GM19099 (cell line): ENCODE measurements around the gene KRT16.

Experiments used
- POLR2A ChIP-seq: IDR thresholded peaks from 3 replicates; pipeline ENCODE4 v1.6.1; 2011; ENCODE audit warnings: low read depth; ENCODE audit not compliant: insufficient read length; ENCODE audit errors: extremely low read depth

The KRT16 gene

DNA sequence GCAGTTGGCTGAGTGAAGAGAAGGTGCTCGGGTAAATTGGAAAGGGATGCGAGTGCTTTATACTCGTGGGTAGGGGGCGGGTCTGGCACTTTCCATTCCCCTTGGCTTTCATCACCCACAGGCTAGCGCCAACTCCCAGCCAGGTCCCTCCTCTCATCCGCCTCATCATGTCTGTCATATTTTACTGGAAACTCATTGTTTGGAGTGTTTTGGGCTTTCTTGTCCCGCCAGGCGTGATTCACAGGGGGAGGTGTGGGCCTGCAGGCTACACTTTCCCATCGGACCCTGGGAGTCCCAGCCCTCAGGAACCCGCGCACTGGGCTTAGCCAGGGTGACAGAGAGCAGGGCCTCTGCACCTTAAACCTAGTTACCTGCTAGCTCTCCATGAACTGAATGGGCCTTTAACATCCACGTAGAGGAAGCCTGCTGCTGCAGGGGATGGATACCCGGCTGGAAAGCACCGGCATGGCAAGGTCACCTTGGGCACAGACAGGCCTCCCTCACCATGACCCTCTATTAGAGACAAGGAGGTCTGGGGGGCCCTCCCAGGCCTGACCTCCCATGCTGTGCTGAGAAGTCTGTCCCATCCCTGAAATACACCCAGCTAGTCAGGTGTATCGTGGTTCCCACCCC lies 25.6 kb downstream of the KRT16 start, which contains the start of gene KRT14:
Gene KRT14, minus strand, starts transcription at position 33 of the 633 bp plus-strand sequence. CDS start 61 bp downstream, outside the sequence.
- no peak for TF ChIP-seq POLR2A

- no peak for TF ChIP-seq POLR2A
These were observed 27.1 kb downstream of the KRT16 start for GRCh38 chr17:41585301-41586056.

- no peak for TF ChIP-seq POLR2A
These were observed 29.1 kb downstream of the KRT16 start for GRCh38 chr17:41583137-41584127.

DNA sequence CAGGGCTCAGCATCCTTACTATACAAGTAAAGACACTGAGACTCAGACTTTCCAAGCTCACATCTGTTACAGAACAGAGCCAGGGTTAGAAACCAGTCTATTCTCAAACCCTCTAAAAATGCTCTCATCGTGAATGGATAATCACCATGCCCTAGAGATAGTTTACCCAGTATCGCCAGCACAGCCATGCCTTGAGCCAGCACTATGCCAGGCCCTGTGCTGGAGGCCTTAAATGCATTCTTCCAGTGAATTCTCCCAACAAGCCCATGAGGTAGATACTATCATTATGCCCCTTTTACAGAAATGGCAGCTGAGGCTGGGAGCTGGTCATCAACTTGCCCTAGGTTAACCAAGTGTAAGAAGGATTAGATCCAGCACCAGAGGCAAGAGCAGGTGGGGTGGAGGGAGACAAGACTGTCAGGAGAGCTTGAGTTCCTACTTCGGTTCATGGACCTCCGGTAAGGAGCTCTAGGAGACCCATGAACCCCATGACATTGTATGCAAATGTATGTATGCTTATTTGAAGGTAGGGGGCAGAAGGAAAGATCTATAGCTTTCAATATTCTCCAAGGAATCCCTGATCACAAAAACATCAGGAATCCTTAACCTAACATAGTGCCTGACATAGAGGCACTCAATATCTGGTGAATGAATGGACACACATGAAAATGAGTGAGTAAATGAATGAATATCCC lies 31.1 kb downstream of the KRT16 start:
- TF ChIP-seq POLR2A = no peak

DNA sequence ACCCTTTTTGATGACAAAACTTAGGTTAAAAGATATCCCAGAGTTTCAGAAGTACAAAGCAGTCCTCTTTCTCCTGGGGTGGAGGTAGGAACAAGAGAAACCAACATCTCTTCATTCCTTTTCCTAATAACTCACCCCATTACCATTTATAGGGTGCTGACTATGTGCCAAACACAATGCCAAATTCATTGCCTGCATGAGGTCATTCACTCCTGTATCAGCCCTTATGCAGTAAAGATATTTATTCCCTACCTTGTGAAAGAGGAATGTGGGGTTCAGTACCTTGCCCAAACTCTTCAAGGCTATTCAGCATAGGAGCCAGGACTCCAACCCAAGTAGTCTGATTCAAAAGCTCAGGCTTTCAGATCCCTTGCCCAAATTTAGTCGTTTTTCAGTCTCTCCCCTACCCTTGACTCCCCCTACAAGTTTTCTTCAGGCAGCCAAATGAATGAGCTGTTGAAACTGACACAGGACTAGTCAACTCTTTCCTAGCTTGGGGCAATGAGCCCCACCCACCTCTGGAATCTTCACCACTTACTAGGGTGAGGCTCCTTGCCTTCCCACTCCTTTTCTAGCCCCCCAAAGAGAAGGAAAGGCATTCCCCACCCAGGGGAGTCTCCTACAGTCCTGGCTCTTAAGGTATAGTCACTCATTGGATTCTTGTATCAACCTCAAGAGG lies 31.7 kb downstream of the KRT16 start:
- TF ChIP-seq POLR2A = no peak

- TF ChIP-seq POLR2A = no peak
These were observed 32.4 kb downstream of the KRT16 start for GRCh38 chr17:41580244-41580575.

DNA sequence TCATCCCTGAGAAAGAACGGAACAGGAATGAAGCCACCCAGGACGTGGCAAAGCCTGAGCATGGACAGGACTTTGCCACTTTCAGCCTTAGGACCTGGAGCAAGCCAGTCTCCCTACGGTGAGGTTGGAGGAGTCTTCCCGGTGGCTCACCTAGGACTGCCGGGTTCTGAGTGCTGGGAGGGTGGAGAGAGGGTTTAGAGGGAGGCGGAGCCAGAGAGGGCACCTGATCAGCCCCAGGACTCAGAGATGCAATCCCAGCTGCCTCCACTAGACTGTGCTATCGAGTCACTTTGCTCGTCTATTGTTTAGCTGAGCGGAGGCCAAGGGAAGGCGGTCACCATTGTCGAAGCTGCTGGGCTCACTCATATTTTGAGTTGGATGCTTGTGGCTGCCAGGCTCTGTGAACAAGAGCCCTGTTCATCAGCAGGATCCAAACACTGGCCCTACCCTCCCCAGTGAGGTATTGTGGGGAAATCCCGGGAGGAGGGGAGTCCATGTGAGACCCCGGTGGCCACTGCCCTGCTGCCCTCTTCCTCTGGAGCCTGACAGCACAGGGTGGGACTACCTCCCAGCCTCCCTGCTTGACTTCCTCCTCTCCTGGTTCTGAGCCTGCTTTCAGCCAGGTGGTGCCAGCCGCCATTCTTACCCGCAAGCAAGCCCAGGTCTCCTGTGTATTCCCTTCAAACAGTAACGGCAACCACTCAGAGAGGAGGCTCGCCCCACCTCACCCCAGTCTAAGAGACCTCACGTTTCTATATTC lies 32.9 kb downstream of the KRT16 start:
- TF ChIP-seq POLR2A = no peak

DNA sequence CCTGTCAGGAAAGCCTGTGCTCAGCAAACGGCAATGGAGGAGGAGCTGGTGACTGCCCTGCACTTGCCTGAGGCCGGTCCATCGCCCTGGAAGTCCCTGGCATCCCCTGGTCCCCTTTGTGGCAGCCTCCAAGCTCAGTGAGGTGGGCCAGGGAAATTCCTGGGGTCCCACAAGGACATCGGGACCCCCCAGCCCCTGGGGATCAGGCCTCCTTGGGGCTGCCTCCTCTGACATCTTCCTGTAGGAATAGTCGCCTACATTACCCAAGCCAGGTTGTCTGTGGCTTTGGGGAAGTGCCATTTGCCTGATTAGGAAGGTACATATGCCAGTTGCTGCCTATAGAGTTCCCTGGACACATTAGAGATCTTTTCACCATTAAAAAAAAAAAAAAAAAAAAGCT lies 33.6 kb downstream of the KRT16 start:
- no peak for TF ChIP-seq POLR2A

GRCh38 chr17:41578538-41578937 lies 34.0 kb downstream of the KRT16 start:
- no peak for TF ChIP-seq POLR2A

- no peak for TF ChIP-seq POLR2A
These were observed 37.2 kb downstream of the KRT16 start for GRCh38 chr17:41575336-41575735.

- no peak for TF ChIP-seq POLR2A
These were observed 40.8 kb downstream of the KRT16 start, which contains the start of gene KRT9 for GRCh38 chr17:41571561-41572434. TSS of gene KRT9 (minus strand) at chr17:41572059. CDS start at chr17:41571992, 67 bp downstream.

DNA sequence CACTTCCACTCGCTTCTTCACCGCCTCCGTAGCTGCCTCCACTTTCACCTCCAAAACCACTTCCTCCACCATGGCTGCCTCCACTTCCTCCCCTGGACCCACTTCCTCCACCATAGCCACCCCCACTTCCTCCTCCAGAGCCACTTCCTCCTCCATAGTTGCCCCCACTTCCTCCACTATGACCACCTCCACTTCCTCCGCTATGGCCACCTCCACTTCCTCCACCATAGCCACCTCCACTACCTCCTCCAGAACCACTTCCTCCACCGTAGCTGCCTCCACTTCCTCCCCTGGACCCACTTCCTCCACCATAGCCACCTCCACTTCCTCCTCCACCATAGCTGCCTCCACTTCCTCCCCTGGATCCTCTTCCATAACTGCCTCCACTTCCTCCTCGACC lies 45.2 kb downstream of the KRT16 start:
- TF ChIP-seq POLR2A = no peak

- no peak for TF ChIP-seq POLR2A
These were observed 47.2 kb downstream of the KRT16 start for GRCh38 chr17:41565338-41565737.

DNA sequence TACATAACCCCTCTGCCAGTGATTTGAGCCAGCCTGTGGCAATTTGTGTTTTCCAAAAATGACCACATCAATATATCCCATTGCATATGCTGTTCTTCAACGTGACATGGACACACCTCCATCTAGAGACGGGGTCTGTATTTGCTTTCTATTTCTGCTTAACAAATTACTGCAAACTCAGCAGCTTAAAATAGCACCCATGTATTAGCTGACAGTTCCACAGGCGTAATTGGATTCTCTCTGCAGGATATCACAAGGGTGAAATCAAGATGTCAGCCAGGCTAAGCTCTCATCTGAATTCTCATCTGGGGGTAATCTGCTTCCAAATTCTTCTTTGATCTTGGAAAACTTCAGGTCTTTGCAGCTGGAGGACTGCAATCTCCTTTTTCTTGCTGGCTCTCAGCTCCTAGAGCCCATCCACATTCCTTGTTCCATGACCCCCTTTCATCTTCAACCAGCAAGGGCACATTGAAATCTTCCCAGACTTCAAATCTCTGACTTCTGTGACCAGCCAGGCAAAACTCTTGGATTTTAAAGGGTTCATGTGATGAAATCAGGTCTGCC lies 48.9 kb downstream of the KRT16 start:
- TF ChIP-seq POLR2A = no peak
